Common myeloid progenitor, CD34-positive (primary cell): ENCODE results near the gene PLEKHA8.

Experiments
- CTCF ChIA-PET: fragments of 350-600 bp; sonication (Branson Sonifier 250); formaldehyde crosslinking; loops from one replicate; lab custom pipeline; 2021; ENCODE audit warnings: antibody characterized with exemption; lab: Charles Lee
- POLR2A ChIA-PET: fragments of 350-600 bp; sonication (Branson Sonifier 250); formaldehyde crosslinking; loops from one replicate; lab custom pipeline; 2021; ENCODE audit warnings: antibody characterized with exemption; lab: Charles Lee
- DNase-seq, 3 donors: peaks; one replicate each; pipeline versions ENCODE4 v3.0.0 to v3.0.0-alpha.2; 2013
- H3K27ac ChIP-seq, 2 experiments: 1 replicate in 1 of 2; 2 replicates in 1 of 2; pipeline ENCODE4 v1.7.0; 2013; ENCODE audit warnings: inconsistent platforms in 2 of 2, low read length in 2 of 2, mild to moderate bottlenecking in 2 of 2, low read depth in 1 of 2, moderate library complexity in 1 of 2; ENCODE audit not compliant: severe bottlenecking in 2 of 2, insufficient read depth in 1 of 2, poor library complexity in 1 of 2
- H3K27me3 ChIP-seq, 5 experiments: replicated peaks in 2 of 5; 1 replicate in 3 of 5; 2 replicates in 2 of 5; pipeline versions ENCODE4 v1.6.1 to v1.7.0; 2013; ENCODE audit warnings: low read length in 4 of 5, mild to moderate bottlenecking in 2 of 5, moderate library complexity in 2 of 5, inconsistent platforms in 1 of 5; ENCODE audit not compliant: insufficient read depth in 5 of 5, control insufficient read depth in 4 of 5
- H3K36me3 ChIP-seq, 4 experiments: 1 replicate in 2 of 4; 2 replicates in 2 of 4; pipeline versions ENCODE4 v1.6.1 to v1.7.0; 2013; ENCODE audit warnings: low read length in 3 of 4, control low read depth in 1 of 4, mild to moderate bottlenecking in 1 of 4; ENCODE audit not compliant: control insufficient read depth in 4 of 4, insufficient read depth in 4 of 4
- H3K4me1 ChIP-seq, 4 experiments: 1 replicate in 3 of 4; 2 replicates in 1 of 4; pipeline versions ENCODE4 v1.6.1 to v1.7.1; 2013; ENCODE audit warnings: low read length in 3 of 4, mild to moderate bottlenecking in 3 of 4, control low read depth in 1 of 4, inconsistent platforms in 1 of 4, moderate library complexity in 1 of 4; ENCODE audit not compliant: control insufficient read depth in 4 of 4, insufficient read depth in 4 of 4; ENCODE audit errors: control extremely low read depth in 1 of 4
- H3K4me3 ChIP-seq, 7 experiments: 1 replicate in 4 of 7; 2 replicates in 3 of 7; pipeline versions ENCODE4 v1.5.1 to v1.7.0; 2013; ENCODE audit warnings: mild to moderate bottlenecking in 7 of 7, low read length in 6 of 7, moderate library complexity in 6 of 7, inconsistent platforms in 2 of 7, low read depth in 2 of 7, control low read depth in 1 of 7; ENCODE audit not compliant: insufficient read depth in 4 of 7, control insufficient read depth in 1 of 7; ENCODE audit errors: extremely low read depth in 1 of 7
- H3K9me3 ChIP-seq, 5 experiments: 1 replicate in 4 of 5; 2 replicates in 1 of 5; pipeline versions ENCODE4 v1.6.1 to v1.7.1; 2013; ENCODE audit warnings: low read length in 4 of 5, mild to moderate bottlenecking in 2 of 5, inconsistent platforms in 1 of 5, low read depth in 1 of 5, moderate library complexity in 1 of 5; ENCODE audit not compliant: control insufficient read depth in 4 of 5, insufficient read depth in 2 of 5; ENCODE audit errors: control extremely low read depth in 1 of 5
- whole genome bisulfite sequencing: methylation state at CpG from one replicate; pipeline ENCODE4 v1.1.5; 2013; ENCODE audit not compliant: insufficient coverage; 5-methylcytosine and 5-hydroxymethylcytosine counted together

The PLEKHA8 gene

GRCh38 chr7:30136117-30136731, 108.0 kb downstream of the PLEKHA8 start:
- Histone ChIP-seq H3K4me1 (peaks cover 3 to 66% (median 30%) of the 10 kb centered on the region in 4 experiments), H3K36me3 (peaks cover 0 to 24% (median 4%) of the 10 kb centered on the region in 4 experiments), H3K4me3 (peak overlapping the region; percentile 74 to 97 (median 88)), H3K27me3 (no peaks in the 10 kb centered on the region), H3K9me3 (no peaks in the 10 kb centered on the region), H3K27ac (peak overlapping the region; percentile 91 to 94)
- POLR2A ChIA-PET: interaction anchor here (0.6 to 4.0 kb wide), 3 partner anchors 10 to 102 kb away, joined by 4 to 31 read pairs (median 6); no protein-coding TSS in a partner anchor
- CTCF ChIA-PET: interaction anchor here (1.5 to 2.1 kb wide), 3 partner anchors 10 to 23 kb away, joined by 4 to 7 read pairs (median 5); no protein-coding TSS in a partner anchor
- 3% methylated on average over 33 of the region's 36 CpGs for WGBS
- DNase-seq: peak in 1 of 3 donors; percentile 57

GRCh38 chr7:30136743-30137485, 108.7 kb downstream of the PLEKHA8 start:
- H3K27me3 ChIP-seq: no peaks in the 10 kb centered on the region
- POLR2A ChIA-PET: interaction anchor here (1.5 to 4.0 kb wide), 2 partner anchors 9 to 12 kb away, joined by 4 to 31 read pairs; no protein-coding TSS in a partner anchor
- CTCF ChIA-PET: interaction anchor here (1.5 to 2.1 kb wide), 2 partner anchors 9 to 17 kb away, joined by 4 to 5 read pairs; no protein-coding TSS in a partner anchor
- H3K27ac ChIP-seq: peak overlapping the region; percentile 22 to 94
- peaks cover 3 to 71% (median 33%) of the 10 kb centered on the region in 4 experiments for H3K4me1 ChIP-seq
- H3K36me3 ChIP-seq: peaks cover 0 to 24% (median 4%) of the 10 kb centered on the region in 4 experiments
- H3K4me3 ChIP-seq: peak overlapping the region; percentile 74 to 97 (median 88)
- no peaks in the 10 kb centered on the region for H3K9me3 ChIP-seq
- peak in 1 of 3 donors; percentile 7 for DNase-seq
- 88% methylated on average over 4 of the region's 7 CpGs for WGBS

GRCh38 chr7:30139836-30140384, 111.7 kb downstream of the PLEKHA8 start:
- peak overlapping the region in 1 of 2 experiments; percentile 57 for H3K27ac ChIP-seq
- peak overlapping the region in 1 of 7 experiments; percentile 52 for H3K4me3 ChIP-seq
- 100% methylated on average over 2 of the region's 4 CpGs for WGBS

GRCh38 chr7:30140456-30140855, 112.2 kb downstream of the PLEKHA8 start:
- ChIA-PET POLR2A (no interaction called here), CTCF (interaction anchor here (3.2 kb wide), 1 partner anchor 20 kb away, joined by 15 read pairs; no protein-coding TSS in a partner anchor)
- peak overlapping the region; percentile 6 to 44 for H3K27ac ChIP-seq
- H3K4me1 ChIP-seq: peaks cover 29 to 87% (median 54%) of the 10 kb centered on the region in 4 experiments
- no peaks in the 10 kb centered on the region for H3K9me3 ChIP-seq
- DNase-seq: peak in 1 of 3 donors; percentile 60
- peak overlapping the region in 2 of 7 experiments; percentile 11 to 48 for H3K4me3 ChIP-seq
- 100% methylated on average over 1 of the region's 3 CpGs for WGBS
- peaks cover 0 to 24% (median 4%) of the 10 kb centered on the region in 4 experiments for H3K36me3 ChIP-seq
- H3K27me3 ChIP-seq: no peaks in the 10 kb centered on the region

More at GRCh38 chr7:30139836-30140384, 111.7 kb downstream of the PLEKHA8 start:
- peaks cover 0 to 24% (median 4%) of the 10 kb centered on the region in 4 experiments for H3K36me3 ChIP-seq
- ChIA-PET CTCF (interaction anchor here (3.2 kb wide), 1 partner anchor 21 kb away, joined by 15 read pairs; no protein-coding TSS in a partner anchor), POLR2A (no interaction called here)
- peaks cover 24 to 81% (median 50%) of the 10 kb centered on the region in 4 experiments for H3K4me1 ChIP-seq
- no peaks in the 10 kb centered on the region for H3K9me3 ChIP-seq
- no peaks in the 10 kb centered on the region for H3K27me3 ChIP-seq
- DNase-seq: peak in 1 of 3 donors; percentile 22

GRCh38 chr7:30142710-30143109, 114.5 kb downstream of the PLEKHA8 start:
- Histone ChIP-seq H3K27me3 (no peaks in the 10 kb centered on the region), H3K36me3 (peaks cover 0 to 23% (median 2%) of the 10 kb centered on the region in 4 experiments), H3K27ac (peak overlapping the region; percentile 83 to 94), H3K4me3 (peak overlapping the region in 2 of 7 experiments; percentile 2 to 46), H3K9me3 (no peaks in the 10 kb centered on the region), H3K4me1 (peaks cover 43 to 93% (median 67%) of the 10 kb centered on the region in 4 experiments)
- DNase-seq: peak in 1 of 3 donors; percentile 10
- POLR2A ChIA-PET: interaction anchor here (0.7 to 1.9 kb wide), 4 partner anchors 8 to 21 kb away, joined by 3 to 6 read pairs (median 4); no protein-coding TSS in a partner anchor
- CTCF ChIA-PET: interaction anchor here (1.3 to 3.2 kb wide), 3 partner anchors 9 to 18 kb away, joined by 4 to 15 read pairs (median 7); no protein-coding TSS in a partner anchor
- 97% methylated on average over 9 of the region's 9 CpGs for WGBS

GRCh38 chr7:30143748-30144251, 115.6 kb downstream of the PLEKHA8 start:
- H3K27me3 ChIP-seq: no peaks in the 10 kb centered on the region
- 100% methylated on average over 1 of the region's 1 CpG for WGBS
- H3K4me1 ChIP-seq: peaks cover 48 to 93% (median 72%) of the 10 kb centered on the region in 4 experiments
- H3K36me3 ChIP-seq: peaks cover 0 to 25% (median 2%) of the 10 kb centered on the region in 4 experiments
- peak overlapping the region; percentile 83 to 94 for H3K27ac ChIP-seq
- POLR2A ChIA-PET: interaction anchor here (1.9 kb wide), 1 partner anchor 11 kb away, joined by 5 read pairs; no protein-coding TSS in a partner anchor
- DNase-seq: peak in 2 of 3 donors; percentile 81 to 89
- H3K4me3 ChIP-seq: peak overlapping the region in 3 of 7 experiments; percentile 2 to 56 (median 20)
- no peaks in the 10 kb centered on the region for H3K9me3 ChIP-seq
- CTCF ChIA-PET: interaction anchor here (0.7 to 1.6 kb wide), 5 partner anchors 10 to 21 kb away, joined by 3 to 4 read pairs (median 4); no protein-coding TSS in a partner anchor
